ENCODE data around the gene C1orf35. TPM values are rescaled to one million over a fixed set of nuclear protein-coding genes. Genes with fewer than 3 reads are reported as not detected.

The C1orf35 gene
- total and polyA plus RNA-seq, 9 of the 15 experiments (the other 6 are each of a cell fraction or from before 2014, with no cell fraction given) = 3.2 to 48.7 (median 12.5) TPM

DNA sequence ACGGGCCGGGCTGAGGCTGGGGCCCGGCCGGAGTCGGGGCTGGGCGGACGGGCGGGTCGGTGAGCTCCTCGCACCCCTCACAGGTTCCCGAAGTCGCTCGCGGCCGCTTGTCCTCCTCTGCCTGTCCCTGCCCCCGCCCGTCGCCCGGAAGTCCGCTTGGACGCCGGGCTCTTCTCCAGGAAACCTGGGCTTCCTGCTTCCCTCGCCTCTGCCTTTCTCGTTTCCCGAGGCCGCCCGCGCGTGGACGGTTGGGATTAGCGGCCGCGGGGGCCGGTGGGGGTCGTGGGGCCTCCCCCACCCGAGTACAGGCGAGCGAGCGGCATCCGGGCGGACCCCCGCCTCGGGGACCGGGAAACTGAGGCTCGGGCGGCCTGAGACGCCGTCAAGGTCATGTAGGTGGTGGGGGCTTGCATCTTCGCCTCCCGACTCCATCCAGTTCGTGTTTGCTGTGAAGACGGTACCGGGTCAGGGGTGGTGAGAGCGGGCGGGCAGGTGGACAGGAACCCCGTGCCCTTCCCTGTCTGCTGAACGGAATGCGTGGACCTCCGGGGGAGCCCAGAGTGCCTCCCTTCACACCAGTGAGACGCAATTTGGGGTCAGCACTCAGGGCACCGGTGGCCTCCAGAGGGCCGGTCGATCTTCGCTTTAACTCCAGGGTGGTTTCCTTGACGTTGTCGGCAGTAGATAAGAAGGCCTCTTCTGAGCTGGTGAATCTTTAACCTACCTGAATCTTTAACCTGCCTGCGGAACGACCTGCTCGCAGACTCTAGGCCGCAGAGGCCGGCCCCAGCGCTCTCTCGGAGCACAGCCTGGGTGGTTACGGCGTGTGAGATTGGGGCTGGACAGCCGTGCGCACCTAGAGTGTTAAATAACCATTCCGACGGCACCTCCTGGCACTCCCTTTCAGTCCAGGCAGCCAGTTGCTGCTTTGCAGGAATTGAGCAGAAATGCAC lies 19.9 kb downstream of the C1orf35 start (continued):
- TF ChIP-seq, protein P1, sequence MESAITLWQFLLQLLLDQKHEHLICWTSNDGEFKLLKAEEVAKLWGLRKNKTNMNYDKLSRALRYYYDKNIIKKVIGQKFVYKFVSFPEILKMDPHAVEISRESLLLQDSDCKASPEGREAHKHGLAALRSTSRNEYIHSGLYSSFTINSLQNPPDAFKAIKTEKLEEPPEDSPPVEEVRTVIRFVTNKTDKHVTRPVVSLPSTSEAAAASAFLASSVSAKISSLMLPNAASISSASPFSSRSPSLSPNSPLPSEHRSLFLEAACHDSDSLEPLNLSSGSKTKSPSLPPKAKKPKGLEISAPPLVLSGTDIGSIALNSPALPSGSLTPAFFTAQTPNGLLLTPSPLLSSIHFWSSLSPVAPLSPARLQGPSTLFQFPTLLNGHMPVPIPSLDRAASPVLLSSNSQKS (CRISPR knock-in tag; IDR thresholded peaks at IDR 0.05) = 0 out of 2 replicates have a peak, but pooled peaks have one; percentile 35
- TF ChIP-seq, protein P2, sequence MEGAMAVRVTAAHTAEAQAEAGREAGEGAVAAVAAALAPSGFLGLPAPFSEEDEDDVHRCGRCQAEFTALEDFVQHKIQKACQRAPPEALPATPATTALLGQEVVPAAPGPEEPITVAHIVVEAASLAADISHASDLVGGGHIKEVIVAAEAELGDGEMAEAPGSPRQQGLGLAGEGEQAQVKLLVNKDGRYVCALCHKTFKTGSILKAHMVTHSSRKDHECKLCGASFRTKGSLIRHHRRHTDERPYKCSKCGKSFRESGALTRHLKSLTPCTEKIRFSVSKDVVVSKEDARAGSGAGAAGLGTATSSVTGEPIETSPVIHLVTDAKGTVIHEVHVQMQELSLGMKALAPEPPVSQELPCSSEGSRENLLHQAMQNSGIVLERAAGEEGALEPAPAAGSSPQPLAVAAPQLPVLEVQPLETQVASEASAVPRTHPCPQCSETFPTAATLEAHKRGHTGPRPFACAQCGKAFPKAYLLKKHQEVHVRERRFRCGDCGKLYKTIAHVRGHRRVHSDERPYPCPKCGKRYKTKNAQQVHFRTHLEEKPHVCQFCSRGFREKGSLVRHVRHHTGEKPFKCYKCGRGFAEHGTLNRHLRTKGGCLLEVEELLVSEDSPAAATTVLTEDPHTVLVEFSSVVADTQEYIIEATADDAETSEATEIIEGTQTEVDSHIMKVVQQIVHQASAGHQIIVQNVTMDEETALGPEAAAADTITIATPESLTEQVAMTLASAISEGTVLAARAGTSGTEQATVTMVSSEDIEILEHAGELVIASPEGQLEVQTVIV (CRISPR knock-in tag; IDR thresholded peaks at IDR 0.05; ENCODE audit: borderline replicate concordance) = 0 out of 2 replicates have a peak, but pooled peaks have one; percentile 43
- TF ChIP-seq ZC3H11A (IDR thresholded peaks at IDR 0.05; ENCODE audit: low read depth, low read length) (no peak), LARP7 (IDR thresholded peaks at IDR 0.05) (no peak), NR2C1 (IDR thresholded peaks at IDR 0.05) (no peak), NR2C1 (tag; IDR thresholded peaks at IDR 0.05) (no peak), GATAD2B (IDR thresholded peaks at IDR 0.05; ENCODE audit: borderline replicate concordance) (no peak), IRF9 (tag; IDR thresholded peaks at IDR 0.05) (no peak), NFYB (IDR thresholded peaks at IDR 0.05; ENCODE audit: extremely low read depth, insufficient read length) (no peak), CREB5 (CRISPR knock-in tag; IDR thresholded peaks at IDR 0.05) (no peak), ELF1 (tag; IDR thresholded peaks at IDR 0.05) (peak; percentile 20; the same call in 1 of the 2 replicates), THRAP3 (IDR thresholded peaks at IDR 0.05; ENCODE audit: borderline replicate concordance) (no peak), ATF2 (CRISPR knock-in tag; IDR thresholded peaks at IDR 0.05) (no peak), ELF2 (CRISPR knock-in tag; IDR thresholded peaks at IDR 0.05) (peak; percentile 77), SMAD3 (CRISPR knock-in tag; conservative IDR thresholded peaks at IDR 0.05) (no peak), ZNF511 (CRISPR knock-in tag; IDR thresholded peaks at IDR 0.05) (peak; percentile 58; the same call in 1 of the 2 replicates)
- TF ChIP-seq, protein P3, sequence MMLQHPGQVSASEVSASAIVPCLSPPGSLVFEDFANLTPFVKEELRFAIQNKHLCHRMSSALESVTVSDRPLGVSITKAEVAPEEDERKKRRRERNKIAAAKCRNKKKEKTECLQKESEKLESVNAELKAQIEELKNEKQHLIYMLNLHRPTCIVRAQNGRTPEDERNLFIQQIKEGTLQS (IDR thresholded peaks at IDR 0.05) = no peak
- TF ChIP-seq, protein P3 (CRISPR knock-in tag; conservative IDR thresholded peaks at IDR 0.05) = no peak
